Measurements from ENCODE around the gene ZBTB20.

Gene ZBTB20

GRCh38 chr3:115004201-115005140, 142.6 kb downstream of the ZBTB20 start:
- DNase-seq: no peak

- no peak for DNase-seq
Measured at GRCh38 chr3:114998971-114999579, 148.0 kb downstream of the ZBTB20 start.

- DNase-seq: no peak
Measured at GRCh38 chr3:114994554-114995341, 152.3 kb downstream of the ZBTB20 start.

GRCh38 chr3:114985776-114986175, 161.3 kb downstream of the ZBTB20 start:
- no peak for DNase-seq

- no peak for DNase-seq
Measured at GRCh38 chr3:114983248-114983647, 163.8 kb downstream of the ZBTB20 start.

- no peak for DNase-seq
Measured at GRCh38 chr3:114974387-114974786, 172.7 kb downstream of the ZBTB20 start.

GRCh38 chr3:114973536-114973935, 173.6 kb downstream of the ZBTB20 start:
- DNase-seq: no peak

- DNase-seq: no peak
Measured at GRCh38 chr3:114967168-114967567, 179.9 kb downstream of the ZBTB20 start.

GRCh38 chr3:114962189-114962588, 184.9 kb downstream of the ZBTB20 start:
- DNase-seq: no peak

GRCh38 chr3:114958930-114959329, 188.2 kb downstream of the ZBTB20 start:
- DNase-seq: no peak

- DNase-seq: no peak
Measured at GRCh38 chr3:114953800-114954199, 193.3 kb downstream of the ZBTB20 start.

- no peak for DNase-seq
Measured at GRCh38 chr3:114953215-114953799, 193.8 kb downstream of the ZBTB20 start.

- DNase-seq: no peak
Measured at GRCh38 chr3:114942773-114943172, 204.3 kb downstream of the ZBTB20 start.

GRCh38 chr3:114941626-114942309, 205.3 kb downstream of the ZBTB20 start:
- DNase-seq: peak; percentile 3

GRCh38 chr3:114939920-114940319, 207.2 kb downstream of the ZBTB20 start:
- peak; percentile 37 for DNase-seq

GRCh38 chr3:114933407-114933806, 213.7 kb downstream of the ZBTB20 start:
- no peak for DNase-seq

GRCh38 chr3:114929971-114930732, 216.9 kb downstream of the ZBTB20 start:
- no peak for DNase-seq

- no peak for DNase-seq
Measured at GRCh38 chr3:114928989-114929640, 218.0 kb downstream of the ZBTB20 start.

- DNase-seq: no peak
Measured at GRCh38 chr3:114904633-114905032, 242.5 kb downstream of the ZBTB20 start.

GRCh38 chr3:114903213-114903612, 243.9 kb downstream of the ZBTB20 start:
- DNase-seq: no peak

- DNase-seq: no peak
Measured at GRCh38 chr3:114902691-114903101, 244.4 kb downstream of the ZBTB20 start.

Measured in SHP77 treated with DMSO at 0.1 percent for 48 hours (cell line).